NCI-H2107 (cell line): ENCODE data around the gene TRIO.

Experiments
- DNase-seq: peaks from one replicate; lab custom pipeline; 2025; lab: John Stamatoyannopoulos, UW

The TRIO gene

DNA sequence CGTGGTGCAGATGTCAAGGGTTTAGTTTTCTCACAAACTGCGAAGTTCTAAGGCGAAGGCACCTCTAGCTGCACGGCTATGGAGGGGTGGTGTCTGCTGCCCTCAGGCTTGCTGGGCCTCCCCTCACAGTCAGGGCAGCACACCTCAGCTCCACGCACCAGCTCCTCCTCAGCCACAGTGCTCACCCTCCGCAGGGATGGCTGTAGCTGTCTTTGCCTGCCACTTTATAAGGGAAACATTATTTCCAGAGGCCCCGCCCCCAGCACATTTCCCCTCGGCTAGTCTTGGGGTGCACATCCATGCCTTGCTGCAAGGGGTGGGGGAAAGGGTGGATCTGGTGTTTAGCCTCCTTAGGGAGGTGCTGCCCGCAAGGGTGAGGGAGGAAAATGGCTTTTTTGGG lies 154.6 kb downstream of the TRIO start:
- DNase-seq: no peak

DNA sequence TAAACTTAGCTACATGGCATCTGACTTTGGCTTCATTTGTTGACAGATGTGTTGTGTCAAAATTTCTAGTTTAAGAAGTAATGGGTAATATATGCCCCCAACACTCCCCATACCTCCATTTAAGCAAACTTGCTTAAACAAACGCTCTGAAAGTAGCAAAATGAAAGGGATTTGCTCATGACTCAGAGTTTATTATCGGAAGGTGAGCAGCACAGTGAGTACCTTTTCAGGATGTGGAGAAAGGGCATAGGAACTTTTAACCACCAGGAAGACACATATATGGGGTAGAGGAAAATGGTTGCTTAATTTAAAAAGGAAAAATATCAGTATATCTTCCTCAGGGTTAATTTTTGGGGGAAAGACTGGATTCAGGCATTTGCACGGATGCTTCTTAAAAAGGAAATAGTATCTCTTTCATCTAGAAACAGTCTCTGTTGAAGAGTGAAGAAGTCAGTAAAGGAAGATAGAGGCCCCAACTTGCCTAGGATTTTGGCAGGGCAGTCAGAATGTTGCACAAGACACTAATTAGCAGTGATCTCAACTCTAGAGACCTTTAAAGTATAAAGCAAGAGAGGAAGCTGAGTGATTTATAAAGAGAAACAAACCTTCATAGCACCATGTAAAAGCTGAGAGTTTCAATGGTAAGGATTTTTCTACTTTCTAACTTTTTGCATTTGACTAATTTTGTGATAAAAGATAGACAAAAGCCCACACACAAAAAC lies 155.1 kb downstream of the TRIO start:
- no peak for DNase-seq

DNA sequence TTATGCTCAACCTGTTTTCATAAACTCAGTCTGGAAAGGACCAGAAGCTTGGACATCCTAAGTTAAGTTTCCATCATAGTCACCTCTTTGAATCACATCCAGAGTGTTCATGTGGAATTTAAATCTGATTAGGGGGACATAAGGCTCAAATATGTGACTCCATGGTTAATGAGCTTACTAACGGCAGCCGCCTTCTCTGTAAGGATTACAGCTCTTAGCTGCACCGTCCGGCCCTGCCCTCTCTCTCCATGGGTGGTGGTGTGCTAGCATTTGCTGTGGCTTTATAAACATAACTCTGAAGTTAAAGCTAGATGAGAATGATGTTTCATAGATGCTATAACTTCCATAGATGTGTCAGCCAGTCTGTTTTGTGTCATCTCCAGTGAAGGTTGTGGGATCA lies 156.5 kb downstream of the TRIO start:
- DNase-seq: no peak

DNA sequence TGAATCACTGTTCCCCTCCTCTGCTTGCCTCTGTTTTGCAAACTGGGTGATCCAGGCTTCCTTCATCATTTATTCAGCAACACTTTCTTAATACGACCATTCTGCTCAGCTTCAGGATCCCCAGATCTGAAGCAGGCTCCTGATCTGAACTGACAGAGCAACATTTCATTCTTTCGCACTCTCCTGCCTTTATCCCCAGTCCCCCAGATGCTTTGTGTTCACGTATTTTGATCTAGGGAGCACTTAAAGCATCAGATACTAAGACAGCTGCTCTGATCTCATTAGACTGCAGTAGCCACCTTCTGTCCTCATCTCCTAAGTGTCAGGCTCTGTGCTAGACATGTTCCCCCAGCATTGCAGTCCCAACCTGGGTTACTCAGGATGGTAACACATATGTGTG lies 158.0 kb downstream of the TRIO start:
- DNase-seq: no peak

DNA sequence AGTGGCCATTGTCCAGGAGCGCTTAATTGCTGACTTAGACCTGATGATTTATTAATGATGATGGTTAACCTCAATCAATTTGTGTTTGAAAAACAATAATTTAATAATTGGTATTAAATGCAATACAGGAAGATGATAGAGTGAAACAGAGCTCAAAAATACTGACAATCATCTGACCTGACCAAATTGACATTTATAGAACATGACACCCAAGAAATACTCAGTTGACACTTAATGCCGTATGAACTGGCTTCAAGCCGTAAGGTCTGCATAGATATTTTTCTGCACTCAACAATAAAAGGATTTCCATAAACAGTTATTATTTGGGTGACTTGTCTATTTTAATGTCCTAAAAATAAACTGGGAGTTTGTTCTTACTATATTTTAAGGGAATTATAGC lies 159.2 kb downstream of the TRIO start:
- no peak for DNase-seq

DNA sequence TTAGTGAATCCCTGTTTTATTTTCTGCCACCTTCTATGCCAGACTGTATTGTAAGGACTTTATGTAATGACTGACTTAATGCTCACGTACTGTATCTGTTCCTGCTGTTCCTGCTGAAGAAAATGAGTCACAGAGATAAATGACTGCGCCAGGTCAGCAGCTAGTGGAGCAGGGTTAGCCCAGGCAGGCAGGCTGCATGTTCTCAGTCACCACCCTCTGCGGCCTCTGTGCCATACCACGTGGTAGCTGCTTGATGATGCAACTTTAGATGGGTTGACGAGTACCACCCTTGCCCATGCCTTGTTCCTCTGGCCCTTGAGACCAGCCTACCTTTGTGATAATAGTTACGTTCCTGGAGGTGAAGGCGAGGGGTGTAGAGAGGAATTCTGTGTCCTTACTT lies 161.9 kb downstream of the TRIO start:
- DNase-seq: no peak

DNA sequence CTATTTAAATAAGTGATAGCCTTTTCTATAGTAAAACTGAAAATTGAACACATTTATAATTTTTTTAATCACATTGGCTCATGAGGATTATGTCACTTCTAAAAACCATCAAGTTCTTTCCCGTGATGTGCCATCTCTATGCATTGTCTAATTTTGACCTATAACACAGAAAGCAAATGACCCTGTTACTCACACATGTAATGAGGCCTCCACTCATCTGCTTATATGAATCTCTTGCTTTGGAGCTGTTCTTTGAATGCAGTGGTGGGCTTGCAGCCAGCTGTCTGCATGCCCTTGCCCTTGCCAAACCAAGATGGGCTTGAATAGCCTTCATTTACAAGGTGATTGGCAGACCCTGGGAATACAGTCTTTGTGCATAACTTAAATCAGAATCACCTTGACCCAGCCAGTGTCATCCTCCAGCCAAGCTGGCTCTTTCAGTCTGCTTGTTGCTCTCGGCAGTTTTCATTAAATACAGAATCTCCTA lies 163.2 kb downstream of the TRIO start:
- no peak for DNase-seq

DNA sequence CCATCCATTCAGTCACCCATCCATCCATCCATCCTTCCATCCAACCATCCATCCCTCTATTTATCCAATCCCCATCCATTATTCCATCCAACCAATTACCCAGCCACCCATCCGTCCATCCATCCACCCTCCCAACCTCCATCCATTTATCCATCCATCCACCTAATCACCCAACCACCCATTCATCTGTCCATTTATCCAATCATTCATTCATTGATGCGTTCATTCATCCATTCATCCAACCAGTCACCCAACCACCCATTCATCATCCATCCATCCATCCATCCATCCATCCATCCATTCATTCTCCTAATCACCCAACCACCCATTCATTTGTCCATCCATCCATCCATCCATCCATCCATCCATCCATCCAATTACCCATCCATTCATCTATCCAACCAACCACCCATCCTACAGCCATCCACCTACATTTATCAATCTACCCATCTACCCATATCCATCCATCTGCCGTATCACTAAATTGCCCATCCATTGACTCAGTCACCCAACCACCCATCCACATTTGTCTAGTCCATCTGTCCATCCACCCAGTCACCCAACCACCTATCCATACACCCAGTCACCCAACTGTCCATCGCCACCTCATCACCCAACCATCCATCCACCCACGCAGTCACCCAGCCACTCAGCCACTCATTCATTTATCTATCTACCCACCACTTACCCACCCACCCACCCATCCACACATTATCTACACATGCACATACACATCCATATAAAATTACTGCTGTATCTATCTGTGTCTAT lies 165.4 kb downstream of the TRIO start:
- DNase-seq: no peak

DNA sequence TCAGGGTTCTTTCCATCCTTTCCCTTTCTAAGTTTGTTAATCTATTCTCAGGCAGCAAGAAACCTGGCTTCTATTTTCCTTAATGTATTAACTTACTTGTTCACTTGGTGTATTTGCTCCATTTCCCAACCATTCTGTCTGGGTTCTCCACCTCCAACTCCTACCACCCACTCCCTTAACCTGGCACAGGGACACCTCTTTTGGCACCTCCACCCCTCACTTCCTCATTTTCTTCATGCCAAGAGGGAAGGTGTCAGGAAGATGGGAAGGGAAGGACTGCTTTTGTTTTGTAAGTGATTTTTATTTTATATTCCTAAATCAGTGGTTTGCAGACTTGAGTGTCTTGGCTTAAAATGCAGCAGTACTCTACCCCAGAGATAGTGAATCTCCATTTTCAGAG lies 166.1 kb downstream of the TRIO start:
- DNase-seq: no peak

DNA sequence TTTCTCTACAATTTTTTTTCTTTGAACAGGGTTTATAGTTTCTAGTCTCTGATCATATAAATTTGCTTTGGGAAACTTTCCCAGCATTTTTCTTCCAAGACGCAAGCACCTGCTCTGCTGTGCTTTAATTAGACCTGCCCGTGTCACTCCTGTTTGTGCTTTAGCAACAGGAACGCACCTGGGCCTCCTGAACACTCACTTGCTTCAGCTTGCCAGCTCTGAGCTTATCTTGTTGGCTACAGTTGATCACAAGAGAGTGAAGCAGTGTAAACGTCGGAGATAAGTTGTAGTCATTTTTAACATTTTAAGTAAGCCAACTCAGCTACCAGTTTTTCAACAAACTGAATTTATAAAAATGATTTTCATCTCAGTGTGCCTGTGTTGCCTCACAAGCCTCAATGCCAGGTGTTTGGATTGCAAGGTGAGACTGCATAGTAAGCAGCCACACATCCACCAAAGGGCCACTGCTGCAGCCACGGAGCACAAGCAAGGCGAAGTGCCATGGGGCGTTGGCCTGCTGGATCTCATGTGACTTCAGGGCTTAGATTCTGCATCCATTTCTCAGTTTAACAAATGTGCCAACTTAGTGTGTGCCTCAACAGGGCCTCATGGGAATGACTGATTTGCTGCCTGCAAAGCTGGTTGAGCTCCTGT lies 166.9 kb downstream of the TRIO start:
- DNase-seq: no peak

DNA sequence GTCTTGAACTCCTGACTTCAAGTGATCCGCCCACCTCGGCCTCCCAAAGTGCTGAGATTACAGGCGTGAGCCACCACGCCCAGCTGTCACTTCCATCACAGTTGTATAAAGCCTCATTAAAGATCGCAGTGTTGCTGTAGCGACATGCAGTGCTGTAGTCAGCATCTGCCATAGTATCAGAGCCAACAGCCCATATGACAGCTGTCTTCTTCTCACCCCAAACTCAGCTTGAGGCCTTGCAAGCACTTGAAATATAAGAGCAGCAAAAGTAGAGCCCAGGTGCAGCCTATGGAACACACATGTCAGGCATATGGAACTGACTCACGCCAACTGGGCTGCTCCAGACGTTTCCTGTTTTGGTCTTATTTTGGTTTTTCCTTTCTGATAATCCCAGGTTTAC lies 167.8 kb downstream of the TRIO start:
- DNase-seq: no peak

DNA sequence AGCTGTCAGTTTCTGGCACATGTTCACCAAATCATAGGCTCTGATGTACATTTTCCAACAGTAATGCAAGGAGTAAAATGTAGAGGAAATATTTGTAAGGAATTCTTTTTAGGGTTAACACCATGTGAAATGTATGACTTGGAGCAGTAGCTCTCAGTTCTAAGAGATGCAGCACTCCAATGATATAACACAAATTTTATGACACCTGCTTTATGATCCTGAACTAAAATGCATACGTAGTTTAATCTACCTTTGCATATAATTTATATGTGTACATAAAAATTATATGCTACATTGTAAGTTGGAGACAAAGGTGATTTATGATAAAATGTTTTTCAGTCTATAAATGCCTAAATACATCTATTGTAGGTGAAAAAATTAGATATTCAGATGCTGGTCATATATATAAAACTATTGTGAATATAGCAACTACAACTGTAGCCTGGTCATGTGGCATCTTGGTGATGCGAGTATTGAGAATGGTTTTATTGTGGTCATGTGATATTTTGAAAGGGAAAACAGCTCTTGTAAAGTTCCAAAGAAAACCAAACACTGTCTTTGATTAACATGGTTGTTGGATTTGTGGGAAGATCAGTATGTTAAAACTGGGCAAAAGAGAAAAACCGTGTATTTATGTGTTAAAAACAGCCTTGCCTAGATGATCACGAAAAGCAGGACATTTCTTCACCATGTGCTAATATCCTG lies 171.0 kb downstream of the TRIO start:
- DNase-seq: no peak

DNA sequence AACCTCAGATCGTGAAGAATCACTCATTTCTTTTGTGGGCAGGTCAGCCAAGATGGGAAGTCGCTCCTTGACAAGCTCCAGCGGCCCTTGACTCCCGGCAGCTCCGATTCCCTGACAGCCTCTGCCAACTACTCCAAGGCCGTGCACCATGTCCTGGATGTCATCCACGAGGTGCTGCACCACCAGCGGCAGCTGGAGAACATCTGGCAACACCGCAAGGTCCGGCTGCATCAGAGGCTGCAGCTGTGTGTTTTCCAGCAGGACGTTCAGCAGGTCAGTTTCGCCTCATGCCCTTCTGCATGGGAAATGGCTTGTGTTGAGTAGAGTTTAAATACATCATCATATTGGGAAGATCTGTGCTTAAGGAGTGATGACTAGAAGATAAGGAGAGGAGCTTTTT lies 173.3 kb downstream of the TRIO start:
- no peak for DNase-seq

DNA sequence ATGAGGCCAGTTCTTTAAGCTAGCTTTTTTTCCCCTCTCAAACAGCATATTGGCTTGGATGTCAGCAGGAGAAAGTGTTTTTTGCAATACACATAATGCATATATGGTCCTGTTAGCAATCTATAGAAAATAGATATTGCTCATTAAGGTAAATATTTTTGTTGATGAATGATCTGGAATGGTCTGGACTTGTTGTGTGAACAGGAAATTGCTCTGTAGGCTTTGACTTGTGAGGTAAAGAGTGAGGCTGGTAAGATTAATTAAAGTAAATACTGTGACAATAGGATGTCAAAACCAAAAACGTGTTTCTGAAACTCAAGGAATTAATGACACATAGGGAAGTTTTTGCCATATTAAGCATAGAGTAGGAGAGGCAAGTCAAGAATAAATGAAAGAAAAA lies 176.0 kb downstream of the TRIO start:
- DNase-seq: no peak

DNA sequence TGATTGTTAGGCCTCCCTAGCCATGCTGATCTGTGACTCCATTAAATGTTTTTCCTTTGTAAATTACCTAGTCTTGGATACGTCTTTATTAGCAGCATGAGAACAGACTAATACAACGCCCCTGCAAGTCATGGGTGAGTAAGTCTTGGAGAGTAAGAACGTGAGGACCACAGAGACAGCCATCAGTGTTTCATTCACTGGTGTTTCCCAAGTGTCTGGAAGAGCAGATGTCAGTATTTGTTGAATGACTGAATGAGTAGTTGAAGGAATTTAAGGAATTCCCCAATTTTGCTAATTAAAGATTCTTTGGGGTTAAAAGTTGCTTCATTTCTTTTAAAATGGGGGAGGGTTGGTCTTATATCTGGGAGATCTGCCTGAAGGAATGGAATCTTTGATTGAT lies 178.8 kb downstream of the TRIO start:
- DNase-seq: no peak

DNA sequence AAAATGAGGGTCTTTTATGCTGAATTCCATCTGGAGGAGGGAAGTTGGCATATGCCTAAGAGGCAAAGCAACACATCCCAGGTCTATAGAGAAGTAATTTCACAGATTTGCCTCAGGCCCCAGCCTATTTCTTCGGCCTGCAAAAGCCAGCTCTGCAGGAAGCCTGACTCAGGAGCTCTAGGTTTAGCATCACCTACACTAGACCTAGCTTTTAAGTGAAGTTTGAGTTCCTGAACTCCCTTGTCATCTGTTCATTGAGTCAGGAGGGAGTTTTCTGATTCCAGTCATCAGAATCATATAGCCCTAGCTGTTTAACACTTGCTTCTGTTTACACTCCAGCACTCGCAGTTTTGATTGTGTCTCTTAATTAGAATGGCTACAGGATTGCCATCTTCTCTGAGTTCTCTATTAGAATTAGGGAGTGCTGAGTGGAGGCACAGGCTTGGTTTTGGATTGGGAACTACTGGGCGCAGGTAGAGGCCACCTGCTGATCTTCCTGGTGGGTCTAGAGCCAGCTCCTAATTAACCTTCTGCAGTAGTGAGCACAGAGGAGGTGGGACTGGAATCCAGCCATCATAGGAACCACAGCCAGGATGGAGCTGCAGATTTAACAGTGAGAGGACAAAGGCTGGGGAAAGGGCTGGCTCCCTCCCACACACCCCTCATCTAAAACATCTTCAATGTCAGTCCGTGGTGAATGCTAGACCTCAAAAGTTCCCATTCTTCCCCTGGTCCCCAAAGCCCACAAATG lies 179.5 kb downstream of the TRIO start:
- no peak for DNase-seq

DNA sequence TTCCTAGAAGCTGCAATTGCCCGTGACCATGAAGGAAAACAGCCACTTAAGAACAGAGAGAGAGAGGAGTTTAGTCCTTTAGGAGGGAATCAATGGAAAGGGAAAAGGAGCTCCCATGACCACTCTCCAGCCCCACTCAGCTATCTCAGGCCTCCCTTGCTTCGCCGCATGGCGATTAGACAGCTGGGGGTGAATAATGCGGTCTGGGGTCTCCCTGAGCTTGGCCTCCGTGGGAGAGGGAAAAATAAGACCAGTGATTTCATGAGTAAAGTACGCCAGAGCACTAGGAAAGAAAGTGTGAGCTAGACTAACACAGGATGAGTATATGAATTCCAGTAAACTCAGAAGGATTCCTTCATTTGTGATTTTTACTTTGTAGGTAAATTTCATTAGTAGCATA lies 180.3 kb downstream of the TRIO start:
- no peak for DNase-seq

DNA sequence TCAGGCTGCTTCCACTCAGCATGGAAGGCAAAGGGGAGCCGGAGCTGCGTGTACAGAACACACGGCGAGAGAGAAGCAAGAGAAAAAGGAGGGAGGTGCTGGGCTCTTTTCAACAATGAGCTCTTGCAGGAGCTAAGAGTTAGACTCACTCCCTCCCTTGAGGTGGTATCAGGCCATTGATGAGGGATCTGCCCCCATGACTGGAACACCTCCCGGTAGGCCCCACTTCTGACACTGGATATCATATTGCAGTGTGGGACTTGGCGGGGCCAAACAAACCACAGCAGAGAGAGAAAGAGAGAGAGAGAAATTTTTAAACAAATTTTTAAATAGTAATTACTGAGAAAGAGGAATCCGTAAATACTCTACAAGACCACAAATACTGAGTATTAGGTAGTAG lies 182.2 kb downstream of the TRIO start:
- peak; percentile 27 for DNase-seq

DNA sequence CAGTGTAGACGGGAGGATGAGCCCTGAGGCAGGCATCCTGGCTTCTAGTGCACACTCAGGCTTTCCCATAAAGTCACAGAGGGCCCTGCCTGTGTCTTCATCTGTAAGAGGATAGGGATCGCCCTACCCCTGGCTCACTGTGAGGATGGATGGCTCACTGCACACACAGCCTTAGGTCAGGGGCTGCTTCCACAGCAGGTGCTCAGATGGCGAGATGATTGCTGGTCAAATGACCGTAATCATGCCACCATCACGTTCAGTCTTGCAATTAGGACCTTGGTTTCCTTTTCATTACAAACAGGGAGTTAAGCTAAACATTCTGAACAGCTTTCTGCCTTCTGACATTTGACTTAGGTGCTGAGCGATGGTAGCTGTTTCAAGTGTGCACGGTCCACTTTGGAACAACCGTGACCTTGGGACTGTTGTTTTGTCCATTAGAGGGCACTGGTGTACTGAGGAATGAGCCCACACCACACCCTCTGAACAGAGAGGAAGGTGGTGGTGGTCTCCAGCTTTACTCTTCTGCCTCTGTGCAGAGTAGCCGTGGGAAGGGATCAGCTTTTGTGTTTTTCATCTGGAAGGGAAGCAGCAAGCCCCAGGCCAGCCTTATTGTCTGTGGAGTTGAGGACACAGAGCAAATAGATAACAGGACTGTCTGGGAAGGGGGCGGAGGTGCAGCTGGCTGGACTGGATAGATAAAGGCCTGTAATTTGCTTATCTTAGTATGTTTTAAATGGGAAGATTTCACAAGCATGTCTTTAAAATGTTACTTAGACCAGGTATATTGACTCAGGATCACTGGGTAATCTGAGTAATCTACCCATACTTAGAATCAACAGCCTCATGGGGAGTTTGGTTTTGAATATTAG lies 183.1 kb downstream of the TRIO start:
- DNase-seq: no peak

DNA sequence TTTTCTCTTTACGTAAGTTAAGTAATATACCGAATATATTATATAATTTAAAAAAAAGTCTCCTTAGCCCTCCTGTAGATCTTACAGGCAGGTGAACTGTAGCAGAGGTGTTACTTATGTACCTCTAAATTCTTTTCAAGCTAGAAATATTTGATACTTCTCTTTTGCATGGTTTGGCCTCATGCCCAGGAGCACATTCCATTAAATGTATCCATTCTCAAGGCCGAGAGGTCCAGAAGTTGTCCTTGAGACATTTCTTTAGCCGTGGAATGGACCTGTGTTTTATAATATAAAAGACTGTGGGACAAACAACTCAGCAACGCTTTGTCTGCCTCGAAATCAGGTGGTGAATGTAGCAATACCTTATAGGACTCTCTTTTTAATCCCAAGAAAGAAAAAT lies 184.5 kb downstream of the TRIO start:
- DNase-seq: no peak

DNA sequence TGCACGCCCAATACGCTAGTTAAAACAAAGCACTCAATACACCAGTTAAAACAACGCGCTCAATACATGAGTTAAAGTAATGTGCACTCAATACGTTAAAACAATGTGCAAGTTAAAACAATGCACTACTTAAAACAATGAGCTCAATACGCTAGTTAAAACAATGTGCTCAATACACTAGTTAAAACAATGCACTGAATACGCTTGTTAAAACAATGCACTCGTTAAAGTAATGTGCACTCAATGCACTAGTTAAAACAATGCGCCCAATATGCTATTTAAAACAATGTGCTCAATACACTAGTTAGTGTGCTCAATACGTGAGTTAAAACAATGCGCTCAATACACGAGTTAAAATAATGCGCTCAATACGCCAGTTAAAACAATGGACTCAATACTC lies 185.0 kb downstream of the TRIO start:
- DNase-seq: no peak
